Prostate gland (tissue), 2 donors: ENCODE results near the gene KCNK5.

Source experiments
- POLR2A ChIP-seq: fragments of 450-650 bp; IDR thresholded peaks from one replicate; pipeline ENCODE4 v1.6.1; 2016; ENCODE audit warnings: antibody characterized with exemption, mild to moderate bottlenecking
- TF ChIP-seq, protein P1 (sequence below), 4 experiments: fragments of 200-600 bp in 2 of 4; fragments of 450-650 bp in 2 of 4; sonication (generic) in 2 of 4; IDR thresholded peaks; 1 replicate in 3 of 4; 2 replicates in 1 of 4; pipeline ENCODE4 v1.5.1; 2016 to 2019; ENCODE audit warnings: antibody characterized with exemption in 4 of 4, mild to moderate bottlenecking in 2 of 4, moderate library complexity in 2 of 4

DNA sequence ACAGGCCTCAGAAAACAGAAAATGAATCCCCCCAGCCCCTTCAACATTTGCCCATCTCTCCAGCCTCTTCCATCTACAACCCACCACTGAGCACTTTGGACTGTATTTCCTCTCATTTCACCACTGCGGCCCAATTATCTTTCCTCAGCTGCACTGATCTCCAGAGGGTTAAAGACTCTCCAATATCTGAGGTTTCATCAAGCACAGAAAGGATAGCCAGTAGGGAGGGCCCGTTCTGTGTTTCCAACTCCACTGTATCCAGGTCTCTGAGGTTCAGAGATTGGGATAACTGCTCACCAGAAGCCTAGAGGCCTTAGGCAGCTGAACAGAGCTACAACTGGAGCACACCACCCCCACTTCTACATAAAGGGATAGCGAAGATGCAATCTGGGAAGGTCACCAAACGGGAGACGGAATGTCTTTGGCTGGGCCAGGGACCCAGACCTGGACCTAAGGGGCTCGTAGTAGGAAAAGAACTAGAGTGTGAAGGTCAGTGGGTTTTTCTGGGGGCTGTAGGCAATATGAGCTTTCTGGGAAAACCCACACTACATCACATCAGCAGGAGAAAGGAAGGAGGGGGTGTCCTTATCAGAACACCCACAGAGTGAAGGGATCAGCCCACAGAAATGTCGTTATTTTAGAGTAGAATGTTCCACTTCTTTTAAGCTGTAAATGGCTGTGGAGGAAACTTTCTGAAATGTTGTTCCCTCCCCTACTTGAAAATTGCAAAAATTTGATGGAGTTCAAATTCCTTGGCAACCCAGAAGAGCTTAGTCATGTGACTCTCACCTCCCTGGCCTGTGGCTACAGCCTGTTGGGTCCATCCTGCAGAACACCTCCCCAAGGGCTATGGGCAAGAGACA, 7.3 kb downstream of the KCNK5 start:
- TF ChIP-seq, protein P1, sequence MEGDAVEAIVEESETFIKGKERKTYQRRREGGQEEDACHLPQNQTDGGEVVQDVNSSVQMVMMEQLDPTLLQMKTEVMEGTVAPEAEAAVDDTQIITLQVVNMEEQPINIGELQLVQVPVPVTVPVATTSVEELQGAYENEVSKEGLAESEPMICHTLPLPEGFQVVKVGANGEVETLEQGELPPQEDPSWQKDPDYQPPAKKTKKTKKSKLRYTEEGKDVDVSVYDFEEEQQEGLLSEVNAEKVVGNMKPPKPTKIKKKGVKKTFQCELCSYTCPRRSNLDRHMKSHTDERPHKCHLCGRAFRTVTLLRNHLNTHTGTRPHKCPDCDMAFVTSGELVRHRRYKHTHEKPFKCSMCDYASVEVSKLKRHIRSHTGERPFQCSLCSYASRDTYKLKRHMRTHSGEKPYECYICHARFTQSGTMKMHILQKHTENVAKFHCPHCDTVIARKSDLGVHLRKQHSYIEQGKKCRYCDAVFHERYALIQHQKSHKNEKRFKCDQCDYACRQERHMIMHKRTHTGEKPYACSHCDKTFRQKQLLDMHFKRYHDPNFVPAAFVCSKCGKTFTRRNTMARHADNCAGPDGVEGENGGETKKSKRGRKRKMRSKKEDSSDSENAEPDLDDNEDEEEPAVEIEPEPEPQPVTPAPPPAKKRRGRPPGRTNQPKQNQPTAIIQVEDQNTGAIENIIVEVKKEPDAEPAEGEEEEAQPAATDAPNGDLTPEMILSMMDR (IDR thresholded peaks at IDR 0.05): no peak
- no peak for TF ChIP-seq POLR2A
